Gastrocnemius medialis (tissue), 4 donors: ENCODE data around the gene FKBP4. TPM values are rescaled to one million over a fixed set of nuclear protein-coding genes. Genes with fewer than 3 reads are reported as not detected.

Experiments used
- ATAC-seq, 2 donors: fragments of 150-250 bp; one replicate each; pipeline ENCODE4 v1.9.1; 2016
- DNase-seq, 2 donors: peaks; one replicate each; pipeline ENCODE4 v3.0.0-alpha.2; 2019
- H3K27ac ChIP-seq, 4 donors: fragments of 200-600 bp; sonication (generic); 1 replicate in 1 of 4; 2 replicates in 3 of 4; pipeline ENCODE4 v1.5.1; 2016 to 2018; ENCODE audit warnings: mild to moderate bottlenecking in 2 of 4, moderate library complexity in 1 of 4
- H3K27me3 ChIP-seq, 3 donors: fragments of 200-600 bp; sonication (generic) in 2 of 3; 1 replicate in 1 of 3; 2 replicates in 2 of 3; pipeline versions ENCODE4 v1.5.1 to v1.6.0; 2016 to 2019; ENCODE audit warnings: mild to moderate bottlenecking in 1 of 3, moderate library complexity in 1 of 3
- H3K36me3 ChIP-seq, 2 donors: fragments of 200-600 bp; sonication (generic) in 1 of 2; one replicate each; pipeline ENCODE4 v1.5.1; 2017 to 2018
- H3K4me1 ChIP-seq, 2 donors: fragments of 200-600 bp; sonication (generic) in 1 of 2; one replicate each; pipeline ENCODE4 v1.5.1; 2016 to 2017; ENCODE audit warnings: mild to moderate bottlenecking in 2 of 2
- H3K4me3 ChIP-seq, 4 donors: fragments of 200-600 bp; sonication (generic) in 3 of 4; 1 replicate in 1 of 4; 2 replicates in 3 of 4; pipeline ENCODE4 v1.5.1; 2016 to 2019; ENCODE audit warnings: mild to moderate bottlenecking in 2 of 4
- H3K9me3 ChIP-seq, 3 donors: fragments of 200-600 bp; sonication (generic) in 2 of 3; 1 replicate in 1 of 3; 2 replicates in 2 of 3; pipeline ENCODE4 v1.5.1; 2016 to 2019
- POLR2A ChIP-seq, 2 donors: fragments of 450-650 bp; IDR thresholded peaks; one replicate each; pipeline ENCODE4 v1.6.1; 2017; ENCODE audit warnings: antibody characterized with exemption in 2 of 2, mild to moderate bottlenecking in 2 of 2, moderate library complexity in 2 of 2
- in situ Hi-C, 4 donors: fragments of 200-750 bp; cut with MboI; loops; one replicate each; pipeline versions ENCODE4 v1.15.0 to v1.8.0; 2017; ENCODE audit warnings: low sequenced_read_pairs in 4 of 4
- intact Hi-C: fragments of 100-400 bp; cut with DNase I; formaldehyde crosslinking; loops from one replicate; pipeline ENCODE4 v1.15.1; 2023; ENCODE audit warnings: low total_unique reads
- total RNA-seq, 4 donors: library from RNA; depleted of rRNA; stranded (reverse); fragments of >200 nt; gene quantifications; one replicate each; pipeline versions ENCODE4 v1.1.0 to v1.2.3, GENCODE V29; 2016
- TF ChIP-seq, protein P1 (sequence below), 5 experiments: fragments of 450-650 bp in 3 of 5; fragments of 200-600 bp in 2 of 5; sonication (generic) in 2 of 5; IDR thresholded peaks in 4 of 5; conservative IDR thresholded peaks in 1 of 5; 1 replicate in 4 of 5; 2 replicates in 1 of 5; pipeline ENCODE4 v1.5.1; 2016 to 2019; ENCODE audit warnings: antibody characterized with exemption in 5 of 5, mild to moderate bottlenecking in 3 of 5, moderate library complexity in 3 of 5

FKBP4 gene
- total RNA-seq, 4 donors from 2014 or later: 41.9 to 96.0 (median 53.0) TPM

DNA sequence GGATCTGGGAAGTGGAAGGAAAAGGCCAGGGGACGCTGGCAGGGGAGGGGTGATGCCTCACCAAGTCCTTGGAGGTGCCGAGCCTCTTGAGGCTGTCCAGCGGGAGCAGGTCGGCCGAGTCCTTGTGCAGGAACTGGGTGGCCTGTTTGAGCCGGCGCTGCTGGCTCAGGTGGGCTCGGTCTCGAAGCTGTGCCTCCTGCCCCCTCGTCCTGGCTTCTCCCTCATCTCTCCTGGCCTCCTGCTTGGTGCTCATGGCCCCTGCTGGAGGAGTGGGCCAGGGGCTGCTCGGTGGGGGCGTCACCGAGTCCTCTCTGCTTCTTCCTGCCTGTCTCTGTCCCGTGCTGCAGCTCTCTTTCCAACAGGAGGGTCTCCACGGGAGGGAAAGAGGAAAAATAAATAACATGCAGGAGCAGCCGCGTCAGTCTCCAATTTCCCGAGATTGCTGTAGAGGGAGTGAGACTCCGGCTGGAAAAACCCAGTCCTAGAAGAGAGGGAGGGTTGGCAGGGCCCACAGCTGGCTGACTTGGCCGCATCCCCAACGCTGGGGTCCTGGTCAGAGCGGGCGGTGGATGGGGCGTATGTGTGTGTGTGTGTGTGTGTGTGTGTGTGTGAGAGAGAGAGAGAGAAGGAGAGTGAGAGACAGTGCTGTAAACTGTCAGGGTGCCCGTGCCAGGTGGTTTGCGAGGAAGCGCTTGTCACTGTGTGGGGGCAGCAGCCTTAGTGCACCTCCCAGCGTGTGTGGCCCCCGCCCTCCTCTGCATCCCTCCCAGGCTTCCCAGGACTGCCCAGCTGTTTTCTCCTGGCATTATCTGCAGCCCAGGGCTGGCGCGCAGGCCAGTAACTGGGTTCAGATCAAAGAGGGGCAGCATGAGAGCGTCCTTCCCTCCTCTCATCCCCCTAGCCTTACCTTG, 40.1 kb downstream of the FKBP4 start, which contains the start of gene NRIP2:
NRIP2 (minus strand) TSS at position 455 of the 911 bp plus-strand sequence; CDS start at position 403, 52 bp downstream.
- no peaks in the 10 kb centered on the region for H3K36me3 ChIP-seq
- in situ Hi-C loops: no loop called here
- peak in 1 of 2 donors; percentile 39 for ATAC-seq

DNA sequence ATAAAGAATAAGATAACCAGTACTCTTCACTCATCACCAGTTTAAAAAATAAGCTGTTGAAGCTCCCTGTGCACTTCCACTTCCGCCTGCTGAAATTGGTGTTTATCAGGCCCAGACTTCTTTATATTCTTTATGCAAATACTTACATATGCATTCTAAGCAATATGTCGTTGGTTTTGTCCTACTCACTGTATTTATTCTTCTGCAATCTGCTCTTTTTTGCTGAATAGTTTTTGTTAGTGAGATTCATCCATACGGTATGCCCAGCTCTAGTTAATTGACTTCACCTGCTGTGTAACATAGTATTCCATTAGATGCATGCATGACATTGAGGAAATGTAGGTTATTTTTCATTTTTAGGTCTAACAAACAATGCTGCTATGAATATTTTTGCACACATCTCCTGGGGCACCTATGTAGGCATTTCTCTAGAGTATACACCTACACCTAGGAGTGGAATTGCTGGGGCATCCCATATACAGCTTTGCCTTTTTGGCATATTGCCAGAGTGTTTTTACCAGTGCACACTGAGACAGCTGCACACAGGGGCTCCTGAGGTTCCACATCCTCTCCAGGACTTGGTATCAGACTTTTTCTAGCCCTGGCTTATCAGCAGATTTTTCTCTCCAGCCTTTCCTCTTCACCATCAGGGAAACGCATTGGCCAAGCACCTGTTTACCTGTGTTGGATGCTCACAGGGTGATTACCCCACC, 41.1 kb downstream of the FKBP4 start:
- peaks cover 0 to 4% (median 0%) of the 10 kb centered on the region in 3 donors for H3K27me3 ChIP-seq
- in situ Hi-C loops (no loop called here), intact Hi-C loops (no loop called here)
- no peak for TF ChIP-seq POLR2A (IDR thresholded peaks at IDR 0.05)
- TF ChIP-seq, protein P1, sequence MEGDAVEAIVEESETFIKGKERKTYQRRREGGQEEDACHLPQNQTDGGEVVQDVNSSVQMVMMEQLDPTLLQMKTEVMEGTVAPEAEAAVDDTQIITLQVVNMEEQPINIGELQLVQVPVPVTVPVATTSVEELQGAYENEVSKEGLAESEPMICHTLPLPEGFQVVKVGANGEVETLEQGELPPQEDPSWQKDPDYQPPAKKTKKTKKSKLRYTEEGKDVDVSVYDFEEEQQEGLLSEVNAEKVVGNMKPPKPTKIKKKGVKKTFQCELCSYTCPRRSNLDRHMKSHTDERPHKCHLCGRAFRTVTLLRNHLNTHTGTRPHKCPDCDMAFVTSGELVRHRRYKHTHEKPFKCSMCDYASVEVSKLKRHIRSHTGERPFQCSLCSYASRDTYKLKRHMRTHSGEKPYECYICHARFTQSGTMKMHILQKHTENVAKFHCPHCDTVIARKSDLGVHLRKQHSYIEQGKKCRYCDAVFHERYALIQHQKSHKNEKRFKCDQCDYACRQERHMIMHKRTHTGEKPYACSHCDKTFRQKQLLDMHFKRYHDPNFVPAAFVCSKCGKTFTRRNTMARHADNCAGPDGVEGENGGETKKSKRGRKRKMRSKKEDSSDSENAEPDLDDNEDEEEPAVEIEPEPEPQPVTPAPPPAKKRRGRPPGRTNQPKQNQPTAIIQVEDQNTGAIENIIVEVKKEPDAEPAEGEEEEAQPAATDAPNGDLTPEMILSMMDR (IDR thresholded peaks at IDR 0.05 in 4 of 5, conservative IDR thresholded peaks at IDR 0.05 in 1 of 5): no peak
- no peak overlapping the region for H3K27ac ChIP-seq
- ATAC-seq: no peak
- no peaks in the 10 kb centered on the region for H3K36me3 ChIP-seq
- no peak overlapping the region for H3K4me3 ChIP-seq
- DNase-seq: no peak
- no peaks in the 10 kb centered on the region for H3K9me3 ChIP-seq
- H3K4me1 ChIP-seq: peaks cover 0 to 6% of the 10 kb centered on the region in 2 donors

More for the DNA sequence above, 40.1 kb downstream of the FKBP4 start, which contains the start of gene NRIP2:
- no peak within 1 kb of the TSS for H3K27ac ChIP-seq
- no peak for DNase-seq
- peaks cover 0 to 6% of the 10 kb centered on the region in 2 donors for H3K4me1 ChIP-seq
- no peaks in the 10 kb centered on the region for H3K9me3 ChIP-seq
- intact Hi-C loops: no loop called here
- TF ChIP-seq, protein P1 (IDR thresholded peaks at IDR 0.05 in 4 of 5, conservative IDR thresholded peaks at IDR 0.05 in 1 of 5): no peak
- TF ChIP-seq POLR2A (IDR thresholded peaks at IDR 0.05): no peak
- peaks cover 0 to 4% (median 0%) of the 10 kb centered on the region in 3 donors for H3K27me3 ChIP-seq
- peak within 1 kb of the TSS in 2 of 4 donors; percentile 28 to 37 for H3K4me3 ChIP-seq

GRCh38 chr12:2836574-2836973, 41.8 kb downstream of the FKBP4 start:
- H3K36me3 ChIP-seq: no peaks in the 10 kb centered on the region
- H3K27ac ChIP-seq: no peak overlapping the region
- peaks cover 0 to 6% of the 10 kb centered on the region in 2 donors for H3K4me1 ChIP-seq
- intact Hi-C loops: no loop called here
- in situ Hi-C loops: no loop called here
- H3K9me3 ChIP-seq: no peaks in the 10 kb centered on the region
- no peak overlapping the region for H3K4me3 ChIP-seq
- H3K27me3 ChIP-seq: peaks cover 0 to 4% (median 0%) of the 10 kb centered on the region in 3 donors
- no peak for ATAC-seq
- no peak for DNase-seq
- TF ChIP-seq POLR2A (IDR thresholded peaks at IDR 0.05): no peak
- TF ChIP-seq, protein P1 (IDR thresholded peaks at IDR 0.05 in 4 of 5, conservative IDR thresholded peaks at IDR 0.05 in 1 of 5): no peak

GRCh38 chr12:2841056-2841650, 46.4 kb downstream of the FKBP4 start:
- DNase-seq: no peak
- no peak for ATAC-seq
- H3K9me3 ChIP-seq: no peaks in the 10 kb centered on the region
- no peak for TF ChIP-seq POLR2A (IDR thresholded peaks at IDR 0.05)
- TF ChIP-seq, protein P1 (IDR thresholded peaks at IDR 0.05 in 4 of 5, conservative IDR thresholded peaks at IDR 0.05 in 1 of 5): no peak
- in situ Hi-C loops (no loop called here), intact Hi-C loops (no loop called here)
- H3K27ac ChIP-seq: no peak overlapping the region
- no peaks in the 10 kb centered on the region for H3K36me3 ChIP-seq
- H3K27me3 ChIP-seq: no peaks in the 10 kb centered on the region
- H3K4me3 ChIP-seq: no peak overlapping the region
- H3K4me1 ChIP-seq: no peaks in the 10 kb centered on the region
